ENCODE measurements around the gene PTPRN2.

DNA sequence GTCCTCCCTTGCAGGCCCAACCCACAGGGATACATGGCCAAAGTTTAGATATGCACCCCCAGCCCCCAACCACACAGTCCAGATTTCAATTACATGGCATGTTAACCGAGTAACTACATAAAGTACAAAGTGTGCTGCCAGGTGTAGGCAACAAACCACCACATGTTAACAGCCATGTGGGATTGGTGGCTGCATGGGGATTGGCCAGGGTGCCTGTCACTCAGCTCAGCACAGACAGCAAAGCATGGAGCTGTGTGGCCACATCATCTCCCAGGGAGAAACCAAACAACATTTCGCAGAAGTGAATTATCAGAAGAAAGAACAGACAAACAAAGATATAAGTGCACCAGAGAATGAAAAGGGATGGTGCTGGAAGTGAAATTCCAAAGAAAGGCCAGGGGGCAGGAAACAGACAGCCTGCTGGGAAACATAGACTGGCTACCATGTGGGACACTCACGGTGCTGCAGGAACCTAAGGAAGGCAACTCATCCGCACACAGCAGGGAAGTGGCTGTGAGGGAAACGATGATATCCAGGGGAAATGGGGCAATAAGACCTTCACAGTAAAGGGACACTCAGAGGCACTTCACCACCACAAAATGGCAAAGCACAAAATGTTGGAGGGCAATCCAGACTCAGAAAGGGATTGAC lies 171.2 kb downstream of the PTPRN2 start:
- TF ChIP-seq, protein P1, sequence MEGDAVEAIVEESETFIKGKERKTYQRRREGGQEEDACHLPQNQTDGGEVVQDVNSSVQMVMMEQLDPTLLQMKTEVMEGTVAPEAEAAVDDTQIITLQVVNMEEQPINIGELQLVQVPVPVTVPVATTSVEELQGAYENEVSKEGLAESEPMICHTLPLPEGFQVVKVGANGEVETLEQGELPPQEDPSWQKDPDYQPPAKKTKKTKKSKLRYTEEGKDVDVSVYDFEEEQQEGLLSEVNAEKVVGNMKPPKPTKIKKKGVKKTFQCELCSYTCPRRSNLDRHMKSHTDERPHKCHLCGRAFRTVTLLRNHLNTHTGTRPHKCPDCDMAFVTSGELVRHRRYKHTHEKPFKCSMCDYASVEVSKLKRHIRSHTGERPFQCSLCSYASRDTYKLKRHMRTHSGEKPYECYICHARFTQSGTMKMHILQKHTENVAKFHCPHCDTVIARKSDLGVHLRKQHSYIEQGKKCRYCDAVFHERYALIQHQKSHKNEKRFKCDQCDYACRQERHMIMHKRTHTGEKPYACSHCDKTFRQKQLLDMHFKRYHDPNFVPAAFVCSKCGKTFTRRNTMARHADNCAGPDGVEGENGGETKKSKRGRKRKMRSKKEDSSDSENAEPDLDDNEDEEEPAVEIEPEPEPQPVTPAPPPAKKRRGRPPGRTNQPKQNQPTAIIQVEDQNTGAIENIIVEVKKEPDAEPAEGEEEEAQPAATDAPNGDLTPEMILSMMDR (conservative IDR thresholded peaks at IDR 0.05) = no peak
- TF ChIP-seq EZH2 (IDR thresholded peaks at IDR 0.05; ENCODE audit: low read depth) = no peak

Measured in PC-9 (cell line).